ENCODE data around the gene AGAP1.

The AGAP1 gene

GRCh38 chr2:236124182-236124893, 630.5 kb downstream of the AGAP1 start:
- TF ChIP-seq SIN3A (IDR thresholded peaks at IDR 0.05; ENCODE audit: borderline replicate concordance, insufficient read depth, low read length): no peak
- no peak for TF ChIP-seq FOXP2 (optimal IDR thresholded peaks at IDR 0.05; ENCODE audit: borderline replicate concordance, extremely low read depth, extremely low read length, insufficient read depth)
- no peak for TF ChIP-seq POLR2AphosphoS5 (IDR thresholded peaks at IDR 0.05; ENCODE audit: low read depth, low read length)
- no peak for TF ChIP-seq TAF1 (IDR thresholded peaks at IDR 0.05; ENCODE audit: borderline replicate concordance, insufficient read depth, low read length)
- no peak for TF ChIP-seq REST (IDR thresholded peaks at IDR 0.05; ENCODE audit: insufficient read depth in 1 of 2, low read depth in 2 of 2, low read length in 2 of 2)

- TF ChIP-seq REST (IDR thresholded peaks at IDR 0.05; ENCODE audit: insufficient read depth in 1 of 2, low read depth in 2 of 2, low read length in 2 of 2) (no peak), TAF1 (IDR thresholded peaks at IDR 0.05; ENCODE audit: borderline replicate concordance, insufficient read depth, low read length) (no peak), SIN3A (IDR thresholded peaks at IDR 0.05; ENCODE audit: borderline replicate concordance, insufficient read depth, low read length) (no peak), POLR2AphosphoS5 (IDR thresholded peaks at IDR 0.05; ENCODE audit: low read depth, low read length) (no peak), FOXP2 (optimal IDR thresholded peaks at IDR 0.05; ENCODE audit: borderline replicate concordance, extremely low read depth, extremely low read length, insufficient read depth) (no peak)
Observed at GRCh38 chr2:236125541-236125940, 631.7 kb downstream of the AGAP1 start.

GRCh38 chr2:236127010-236127409, 633.2 kb downstream of the AGAP1 start:
- no peak for TF ChIP-seq POLR2AphosphoS5 (IDR thresholded peaks at IDR 0.05; ENCODE audit: low read depth, low read length)
- no peak for TF ChIP-seq SIN3A (IDR thresholded peaks at IDR 0.05; ENCODE audit: borderline replicate concordance, insufficient read depth, low read length)
- TF ChIP-seq REST (IDR thresholded peaks at IDR 0.05; ENCODE audit: insufficient read depth in 1 of 2, low read depth in 2 of 2, low read length in 2 of 2): no peak
- TF ChIP-seq FOXP2 (optimal IDR thresholded peaks at IDR 0.05; ENCODE audit: borderline replicate concordance, extremely low read depth, extremely low read length, insufficient read depth): no peak
- no peak for TF ChIP-seq TAF1 (IDR thresholded peaks at IDR 0.05; ENCODE audit: borderline replicate concordance, insufficient read depth, low read length)

GRCh38 chr2:236128321-236128720, 634.5 kb downstream of the AGAP1 start:
- no peak for TF ChIP-seq SIN3A (IDR thresholded peaks at IDR 0.05; ENCODE audit: borderline replicate concordance, insufficient read depth, low read length)
- TF ChIP-seq POLR2AphosphoS5 (IDR thresholded peaks at IDR 0.05; ENCODE audit: low read depth, low read length): no peak
- TF ChIP-seq TAF1 (IDR thresholded peaks at IDR 0.05; ENCODE audit: borderline replicate concordance, insufficient read depth, low read length): no peak

GRCh38 chr2:236129935-236130334, 636.1 kb downstream of the AGAP1 start:
- TF ChIP-seq REST (IDR thresholded peaks at IDR 0.05; ENCODE audit: insufficient read depth in 1 of 2, low read depth in 2 of 2, low read length in 2 of 2) (no peak), SIN3A (IDR thresholded peaks at IDR 0.05; ENCODE audit: borderline replicate concordance, insufficient read depth, low read length) (no peak), POLR2AphosphoS5 (IDR thresholded peaks at IDR 0.05; ENCODE audit: low read depth, low read length) (no peak), FOXP2 (optimal IDR thresholded peaks at IDR 0.05; ENCODE audit: borderline replicate concordance, extremely low read depth, extremely low read length, insufficient read depth) (no peak), TAF1 (IDR thresholded peaks at IDR 0.05; ENCODE audit: borderline replicate concordance, insufficient read depth, low read length) (no peak)
